Erythroblast (primary cell): Measurements from ENCODE around the gene AEN.

ENCODE experiments used
- GATA1 ChIP-seq: IDR thresholded peaks from 2 replicates; pipeline ENCODE4 v1.6.1; 2011; ENCODE audit warnings: low read depth, mild to moderate bottlenecking, control low read depth, low read length, moderate library complexity
- POLR2A ChIP-seq: IDR thresholded peaks from 2 replicates; pipeline ENCODE4 v1.6.1; 2011; ENCODE audit warnings: mild to moderate bottlenecking, low read length

DNA sequence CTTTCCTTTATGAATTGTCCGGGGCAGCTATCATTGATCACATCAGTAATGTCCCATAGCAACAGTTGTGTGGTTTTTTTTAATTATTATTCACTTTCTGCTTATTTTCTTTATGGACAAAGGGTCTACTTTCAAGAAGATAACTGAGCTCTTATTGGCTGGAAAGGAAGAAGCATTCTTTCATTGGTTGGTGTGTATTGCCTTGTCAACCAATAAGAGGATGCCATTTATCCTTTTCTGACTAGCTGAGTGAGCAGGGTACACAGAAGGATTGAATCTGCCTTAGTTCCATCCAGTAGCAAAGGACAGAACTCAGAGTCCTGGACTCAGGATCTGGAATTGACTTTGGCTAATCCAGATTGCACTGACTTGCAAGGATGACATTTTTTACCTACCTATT, 13.2 kb upstream of the AEN start:
- TF ChIP-seq POLR2A: no peak
- TF ChIP-seq GATA1: no peak
